ENCODE measurements around the gene DNLZ. TPM values are rescaled to one million over a fixed set of nuclear protein-coding genes. Genes with fewer than 3 reads are reported as not detected.

The DNLZ gene
- total and polyA plus RNA-seq, 10 of the 15 experiments (the other 5 are each of a cell fraction or from before 2014, with no cell fraction given) = 0.66 to 29.7 (median 14.7) TPM; not detected in 1

DNA sequence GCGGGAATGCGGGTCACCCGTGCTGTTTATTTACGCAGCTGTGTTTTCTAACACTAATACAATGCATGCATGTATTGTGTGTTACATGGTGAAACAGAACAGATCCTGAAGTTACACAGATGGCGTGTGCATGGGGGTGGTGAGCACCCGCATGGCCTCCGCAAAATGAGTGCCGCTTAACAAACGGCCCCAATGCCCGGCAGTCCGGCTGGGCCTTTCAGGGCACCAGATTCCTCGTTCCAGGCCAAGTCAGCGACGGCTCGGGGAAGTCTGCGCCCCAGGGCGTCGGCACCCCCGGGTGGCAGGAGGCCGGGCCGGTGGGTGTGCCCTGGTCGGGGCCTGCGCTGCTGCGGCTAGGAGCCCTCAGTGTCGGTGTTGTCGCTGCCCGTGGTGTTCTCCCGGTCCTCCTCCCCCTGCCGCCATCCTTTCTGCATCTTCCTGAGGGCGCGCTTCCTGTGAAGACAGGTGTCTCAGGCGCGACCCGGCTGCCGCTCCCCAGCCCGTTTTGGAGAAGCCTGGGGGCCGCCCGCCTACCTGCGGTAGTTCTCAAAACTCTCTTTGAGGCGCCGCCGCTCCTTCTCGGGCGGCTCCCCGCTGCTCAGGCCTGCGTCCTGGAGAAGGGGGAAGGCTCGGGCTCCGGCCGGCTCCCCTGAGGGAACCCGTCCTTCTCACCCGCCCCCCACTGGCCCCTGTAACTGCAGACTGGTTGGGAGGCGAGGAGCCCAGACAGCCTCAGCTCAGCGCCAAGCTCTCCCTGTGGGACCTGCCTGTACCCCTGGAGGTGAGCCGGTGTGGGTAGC, 605 bp upstream of the DNLZ start:
- Histone ChIP-seq H3K9me3 (replicated peaks; ENCODE audit: control insufficient read depth, insufficient read depth, low read length) (no peaks in the 10 kb centered on the region; the same call in 2 of the 3 replicates), H3K27ac (ENCODE audit: control insufficient read depth, insufficient read depth) (no peak overlapping the region), H3K4me3 (peak overlapping the region; percentile 42; the same call in 1 of the 2 replicates), H3K4me1 (ENCODE audit: control insufficient read depth, insufficient read depth, low read length) (peaks cover 10% of the 10 kb centered on the region), H3K36me3 (ENCODE audit: control insufficient read depth in 2 of 2, insufficient read depth in 2 of 2, low read length in 1 of 2) (no peaks in the 10 kb centered on the region), H3K79me2 (ENCODE audit: control insufficient read depth, insufficient read depth, low read length) (no peaks in the 10 kb centered on the region), H4K20me1 (ENCODE audit: control insufficient read depth, insufficient read depth) (no peaks in the 10 kb centered on the region), H3K9ac (ENCODE audit: control insufficient read depth, insufficient read depth, low read length) (no peak overlapping the region), H3K4me2 (ENCODE audit: control insufficient read depth, insufficient read depth) (peak overlapping the region; percentile 62), H3K27me3 (replicated peaks in 1 of 2; ENCODE audit: control insufficient read depth in 2 of 2, insufficient read depth in 2 of 2, low read length in 1 of 2) (no peaks in the 10 kb centered on the region), H2AFZ (ENCODE audit: control insufficient read depth, low read depth, low read length) (peak overlapping the region; percentile 60; the same call in 1 of the 2 replicates)
- RAD21 ChIA-PET (ENCODE audit: unreplicated experiment) = interaction anchor here (1.2 to 1.6 kb wide), 4 partner anchors 8 to 51 kb away, joined by 4 to 8 read pairs (median 6); no protein-coding TSS in a partner anchor
- POLR2A ChIA-PET = interaction anchor here (1.2 kb wide), 1 partner anchor 40 kb away, joined by 10 read pairs; no protein-coding TSS in a partner anchor
- TSS peak; percentile 82 for BruUV-seq (replicated peaks)
- WGBS (ENCODE audit: insufficient coverage, insufficient replicate concordance, low lambda C conversion rate, missing lambda C conversion rate) = 62% methylated on average over 30 of the region's 54 CpGs
- intact Hi-C loops (cut with micrococcal nuclease; ENCODE audit: unreplicated experiment) (no loop called here), in situ Hi-C loops (cut with MboI) (no loop called here)
- CTCF ChIA-PET = interaction anchor here (1.2 to 1.6 kb wide), 5 partner anchors 9 to 79 kb away, joined by 3 to 10 read pairs (median 5); no protein-coding TSS in a partner anchor
- 0 out of 2 replicates have a peak, but pooled peaks have one; percentile 10 for TF ChIP-seq ZNF207 (IDR thresholded peaks at IDR 0.05; ENCODE audit: borderline replicate concordance)
- TF ChIP-seq ETV6 (conservative IDR thresholded peaks at IDR 0.05 in 1 of 2, IDR thresholded peaks at IDR 0.05 in 1 of 2; ENCODE audit: borderline replicate concordance in 1 of 2, low read depth in 1 of 2) = no peak
- 0 out of 2 replicates have a peak, but pooled peaks have one; percentile 5 for TF ChIP-seq CBX5 (IDR thresholded peaks at IDR 0.05; ENCODE audit: low read depth)
- no peak for FAIRE-seq
- SMC1A ChIA-PET (ENCODE audit: uncharacterized antibody, unreplicated experiment) = interaction anchor here (1.3 kb wide), 1 partner anchor 194 kb away, joined by 3 read pairs; no protein-coding TSS in a partner anchor
- no peak for DNase-seq (ENCODE audit: low read depth, low spot score)
- no peak for ATAC-seq

DNA sequence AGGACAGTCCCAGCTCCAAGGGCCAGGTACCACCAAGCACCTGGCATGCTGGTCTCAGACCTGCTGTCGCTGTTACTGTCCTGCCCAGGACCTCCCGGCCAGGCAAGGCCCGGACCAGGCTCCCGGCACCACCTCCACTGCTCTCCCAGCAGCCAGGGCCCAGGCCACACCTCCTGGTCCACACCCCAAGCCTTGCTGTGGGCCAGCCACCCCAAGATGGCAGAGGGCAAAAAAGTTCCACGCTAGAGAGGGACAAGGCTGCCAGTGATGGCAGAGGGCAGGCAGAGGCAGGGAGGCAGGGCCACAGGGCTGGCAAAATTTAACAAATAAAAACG, 1.1 kb downstream of the DNLZ start:
- BruUV-seq (replicated peaks) = no TSS peak
- ATAC-seq = no peak
- FAIRE-seq = no peak
- Histone ChIP-seq H3K9me3 (replicated peaks; ENCODE audit: control insufficient read depth, insufficient read depth, low read length) (no peaks in the 10 kb centered on the region; the same call in 2 of the 3 replicates), H3K4me3 (no peak overlapping the region), H3K4me1 (ENCODE audit: control insufficient read depth, insufficient read depth, low read length) (peaks cover 10% of the 10 kb centered on the region), H4K20me1 (ENCODE audit: control insufficient read depth, insufficient read depth) (no peaks in the 10 kb centered on the region), H3K27ac (ENCODE audit: control insufficient read depth, insufficient read depth) (no peak overlapping the region), H3K4me2 (ENCODE audit: control insufficient read depth, insufficient read depth) (no peak overlapping the region), H3K36me3 (ENCODE audit: control insufficient read depth in 2 of 2, insufficient read depth in 2 of 2, low read length in 1 of 2) (no peaks in the 10 kb centered on the region), H3K27me3 (replicated peaks in 1 of 2; ENCODE audit: control insufficient read depth in 2 of 2, insufficient read depth in 2 of 2, low read length in 1 of 2) (no peaks in the 10 kb centered on the region), H3K9ac (ENCODE audit: control insufficient read depth, insufficient read depth, low read length) (no peak overlapping the region), H3K79me2 (ENCODE audit: control insufficient read depth, insufficient read depth, low read length) (no peaks in the 10 kb centered on the region), H2AFZ (ENCODE audit: control insufficient read depth, low read depth, low read length) (no peak overlapping the region)
- SMC1A ChIA-PET (ENCODE audit: uncharacterized antibody, unreplicated experiment) = interaction anchor here (0.9 to 1.3 kb wide), 2 partner anchors 23 to 192 kb away, joined by 3 to 4 read pairs; no protein-coding TSS in a partner anchor
- in situ Hi-C loops (cut with MboI) (no loop called here), intact Hi-C loops (cut with micrococcal nuclease; ENCODE audit: unreplicated experiment) (no loop called here)
- DNase-seq (ENCODE audit: low read depth, low spot score) = no peak
- RAD21 ChIA-PET (ENCODE audit: unreplicated experiment) = interaction anchor here (0.6 to 1.6 kb wide), 8 partner anchors 10 to 267 kb away, joined by 3 to 8 read pairs (median 4); no protein-coding TSS in a partner anchor
- POLR2A ChIA-PET = interaction anchor here (0.6 to 1.2 kb wide), 5 partner anchors 39 to 255 kb away, joined by 3 to 10 read pairs (median 4); no protein-coding TSS in a partner anchor
- CTCF ChIA-PET = interaction anchor here (0.7 to 1.6 kb wide), 11 partner anchors 10 to 299 kb away, joined by 3 to 10 read pairs (median 5); partner anchors contain the start of genes ENTR1 and PMPCA
- 78% methylated on average over 6 of the region's 6 CpGs for WGBS (ENCODE audit: insufficient coverage, insufficient replicate concordance, low lambda C conversion rate, missing lambda C conversion rate)
- TF ChIP-seq, protein P1, sequence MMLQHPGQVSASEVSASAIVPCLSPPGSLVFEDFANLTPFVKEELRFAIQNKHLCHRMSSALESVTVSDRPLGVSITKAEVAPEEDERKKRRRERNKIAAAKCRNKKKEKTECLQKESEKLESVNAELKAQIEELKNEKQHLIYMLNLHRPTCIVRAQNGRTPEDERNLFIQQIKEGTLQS (IDR thresholded peaks at IDR 0.05; ENCODE audit: borderline replicate concordance, extremely low read depth, low read depth, low read length) = no peak
- no peak for TF ChIP-seq SREBF1 (IDR thresholded peaks at IDR 0.05; ENCODE audit: low read length)
- TF ChIP-seq SMARCA5 (IDR thresholded peaks at IDR 0.05) = no peak
- TF ChIP-seq BACH1 (IDR thresholded peaks at IDR 0.05; ENCODE audit: borderline replicate concordance) = no peak
- TF ChIP-seq EZH2 (IDR thresholded peaks at IDR 0.05; ENCODE audit: borderline replicate concordance, control insufficient read depth, low read depth, low read length) = no peak
- no peak for TF ChIP-seq RELA (IDR thresholded peaks at IDR 0.05; ENCODE audit: borderline replicate concordance, partially characterized antibody)
- TF ChIP-seq, protein P2, sequence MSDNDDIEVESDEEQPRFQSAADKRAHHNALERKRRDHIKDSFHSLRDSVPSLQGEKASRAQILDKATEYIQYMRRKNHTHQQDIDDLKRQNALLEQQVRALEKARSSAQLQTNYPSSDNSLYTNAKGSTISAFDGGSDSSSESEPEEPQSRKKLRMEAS (IDR thresholded peaks at IDR 0.05; ENCODE audit: low read depth, low read length) = no peak
- TF ChIP-seq JUND (IDR thresholded peaks at IDR 0.05; ENCODE audit: low read depth, low read length) = no peak
- no peak for TF ChIP-seq RFX5 (IDR thresholded peaks at IDR 0.05; ENCODE audit: low read depth, low read length)
- TF ChIP-seq ESRRA (IDR thresholded peaks at IDR 0.05; ENCODE audit: low read length) = no peak

Measured in GM12878 (cell line).